DOHH2 (cell line): Measurements from ENCODE around the gene CSNK2A2.

Experiments used
- H3F3A ChIP-seq: fragments of 200-600 bp; sonication (generic), shearing (Covaris generic); 2 replicates; pipeline ENCODE4 v1.6.0; 2016; ENCODE audit warnings: antibody characterized with exemption, mild to moderate bottlenecking; ENCODE audit not compliant: control insufficient read depth, insufficient read depth
- H3K27ac ChIP-seq: fragments of 200-600 bp; sonication (generic); 2 replicates; pipeline ENCODE4 v1.5.1; 2014; ENCODE audit warnings: low read depth, mild to moderate bottlenecking, low read length, moderate library complexity
- H3K27me3 ChIP-seq: fragments of 200-600 bp; sonication (generic); 2 replicates; pipeline ENCODE4 v1.6.1; 2014; ENCODE audit warnings: mild to moderate bottlenecking, low read length, mixed read lengths; ENCODE audit not compliant: control insufficient read depth
- H3K36me3 ChIP-seq: fragments of 200-600 bp; sonication (generic); 2 replicates; pipeline ENCODE4 v1.6.1; 2014; ENCODE audit warnings: mild to moderate bottlenecking, low read length, moderate library complexity, mixed read lengths; ENCODE audit not compliant: control insufficient read depth
- H3K4me1 ChIP-seq: fragments of 200-600 bp; sonication (generic); 2 replicates; pipeline ENCODE4 v1.6.1; 2014; ENCODE audit warnings: mild to moderate bottlenecking, low read length, mixed read lengths; ENCODE audit not compliant: control insufficient read depth
- H3K4me2 ChIP-seq: fragments of 200-600 bp; sonication (generic); 2 replicates; pipeline ENCODE4 v1.6.0; 2014; ENCODE audit warnings: mild to moderate bottlenecking, low read length, moderate library complexity
- H3K4me3 ChIP-seq: fragments of 200-600 bp; sonication (generic); 2 replicates; pipeline ENCODE4 v1.5.1; 2014; ENCODE audit warnings: mild to moderate bottlenecking, low read length, mixed read lengths
- H3K79me2 ChIP-seq: fragments of 200-600 bp; sonication (generic); 2 replicates; pipeline ENCODE4 v1.6.1; 2014; ENCODE audit warnings: mild to moderate bottlenecking, low read length, mixed read lengths; ENCODE audit not compliant: control insufficient read depth
- H3K9me2 ChIP-seq: fragments of 200-600 bp; sonication (generic); replicated peaks from 2 replicates; pipeline ENCODE4 v1.6.1; 2014; ENCODE audit warnings: mild to moderate bottlenecking, low read length, mixed read lengths; ENCODE audit not compliant: control insufficient read depth
- H3K9me3 ChIP-seq: fragments of 200-600 bp; sonication (generic); 2 replicates; pipeline ENCODE4 v1.6.1; 2014; ENCODE audit warnings: antibody characterized with exemption, low read length, mixed read lengths; ENCODE audit not compliant: control insufficient read depth, insufficient read depth
- H4K20me1 ChIP-seq: fragments of 200-600 bp; sonication (generic); 2 replicates; pipeline ENCODE4 v1.6.0; 2014; ENCODE audit warnings: low read depth, mild to moderate bottlenecking, antibody characterized with exemption, low read length, moderate library complexity; ENCODE audit not compliant: control insufficient read depth, insufficient read depth
- CTCF ChIP-seq: fragments of 200-600 bp; sonication (generic); IDR thresholded peaks from one replicate; pipeline ENCODE4 v1.5.1; 2014; ENCODE audit warnings: antibody characterized with exemption, mild to moderate bottlenecking, low read depth, low read length; ENCODE audit not compliant: poor library complexity, severe bottlenecking
- EZH2phosphoT487 ChIP-seq: fragments of 200-600 bp; sonication (generic); IDR thresholded peaks from 2 replicates; pipeline ENCODE4 v1.6.1; 2017; ENCODE audit warnings: borderline replicate concordance, mild to moderate bottlenecking, antibody characterized with exemption, low read length, moderate library complexity, mixed read lengths

The CSNK2A2 gene

DNA sequence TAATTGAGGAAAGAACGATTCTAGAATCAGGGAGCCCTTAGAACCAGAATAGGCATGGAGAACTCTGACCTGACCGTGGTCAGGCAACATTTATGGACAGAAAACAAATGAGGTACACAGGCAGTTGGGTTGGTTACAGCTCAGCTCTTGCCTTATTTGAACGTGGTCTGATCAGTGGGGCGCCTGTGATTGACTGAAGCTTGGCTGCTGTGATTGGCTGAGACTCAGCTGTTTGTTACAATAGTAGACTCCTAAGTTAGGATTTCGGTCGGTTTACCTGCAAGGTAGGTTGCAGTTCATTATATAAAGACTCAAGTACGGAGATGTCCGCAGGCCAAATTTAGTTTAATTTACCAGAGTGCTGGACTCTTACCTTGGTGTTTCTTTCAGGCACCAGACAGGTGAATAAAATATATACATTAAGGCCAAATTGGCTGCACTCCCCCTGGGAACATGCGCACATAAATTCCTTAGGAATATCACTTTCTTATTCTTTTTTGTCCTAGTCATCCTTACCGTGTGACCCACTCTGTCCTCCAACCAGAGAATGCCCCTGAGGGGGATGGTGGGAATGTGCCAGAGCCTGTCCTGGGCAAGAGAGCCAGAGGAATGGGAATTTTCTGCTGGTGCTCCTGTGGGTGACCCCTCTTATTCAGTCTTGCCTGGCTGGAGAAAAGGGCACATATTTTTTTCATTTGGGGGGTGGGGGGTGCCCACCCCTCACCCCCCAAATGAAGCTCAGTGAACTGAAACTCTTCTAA lies 7.5 kb upstream of the CSNK2A2 start:
- TF ChIP-seq CTCF = no peak
- no peak for TF ChIP-seq EZH2phosphoT487
- no peaks in the 10 kb centered on the region for H3K79me2 ChIP-seq

DNA sequence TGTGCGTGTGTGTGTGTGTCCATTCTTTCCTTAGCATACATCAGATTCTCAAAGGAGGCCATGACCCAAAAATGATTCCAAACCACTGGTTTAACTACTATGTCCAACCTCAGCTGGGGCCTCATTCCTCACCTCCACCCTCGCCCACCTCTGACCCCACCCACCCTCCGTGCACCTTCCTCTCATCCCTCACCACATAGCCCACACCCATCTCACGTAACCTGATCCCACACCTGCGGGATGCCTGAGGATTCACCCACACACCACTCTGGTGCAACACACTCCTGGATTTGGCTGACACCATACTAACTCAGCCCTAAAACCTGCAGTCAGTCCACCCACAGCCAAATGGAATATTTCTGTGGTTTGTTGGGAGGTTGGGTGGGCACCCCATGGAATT lies 3.3 kb upstream of the CSNK2A2 start:
- Histone ChIP-seq H4K20me1 (peaks cover 6% of the 10 kb centered on the region; the same call in 1 of the 2 replicates), H3K9me2 (no peaks in the 10 kb centered on the region), H3K4me1 (peaks cover 14% of the 10 kb centered on the region), H3K4me3 (no peak overlapping the region), H3K36me3 (peaks cover 7% of the 10 kb centered on the region), H3K79me2 (peaks cover 14% of the 10 kb centered on the region), H3K27me3 (peaks cover 8% of the 10 kb centered on the region; the same call in 1 of the 2 replicates), H3K4me2 (no peak overlapping the region), H3K9me3 (no peaks in the 10 kb centered on the region), H3K27ac (no peak overlapping the region), H3F3A (no peaks in the 10 kb centered on the region)
- TF ChIP-seq EZH2phosphoT487 (no peak), CTCF (no peak)

More for the DNA sequence above, 7.5 kb upstream of the CSNK2A2 start:
- H3K36me3 ChIP-seq = no peaks in the 10 kb centered on the region
- H3F3A ChIP-seq = no peaks in the 10 kb centered on the region
- no peaks in the 10 kb centered on the region for H4K20me1 ChIP-seq
- H3K9me3 ChIP-seq = no peaks in the 10 kb centered on the region
- H3K4me3 ChIP-seq = no peak overlapping the region
- no peak overlapping the region for H3K27ac ChIP-seq
- H3K4me2 ChIP-seq = no peak overlapping the region
- H3K4me1 ChIP-seq = no peaks in the 10 kb centered on the region
- H3K27me3 ChIP-seq = peaks cover 18% of the 10 kb centered on the region
- no peaks in the 10 kb centered on the region for H3K9me2 ChIP-seq

- H3K79me2 ChIP-seq = peaks cover 23% of the 10 kb centered on the region
- H3K27ac ChIP-seq = no peak overlapping the region
- no peaks in the 10 kb centered on the region for H3K9me3 ChIP-seq
- H3K4me1 ChIP-seq = peaks cover 20% of the 10 kb centered on the region
- no peak overlapping the region for H3K4me2 ChIP-seq
- peaks cover 8% of the 10 kb centered on the region; the same call in 1 of the 2 replicates for H3K27me3 ChIP-seq
- no peak overlapping the region for H3K4me3 ChIP-seq
- H3K9me2 ChIP-seq = no peaks in the 10 kb centered on the region
- H3F3A ChIP-seq = no peaks in the 10 kb centered on the region
- TF ChIP-seq CTCF = no peak
- no peak for TF ChIP-seq EZH2phosphoT487
- peaks cover 12% of the 10 kb centered on the region; the same call in 1 of the 2 replicates for H4K20me1 ChIP-seq
- H3K36me3 ChIP-seq = peaks cover 17% of the 10 kb centered on the region
Measured at GRCh38 chr16:58200004-58200797, 2.3 kb upstream of the CSNK2A2 start.
